DOHH2 (cell line): Measurements from ENCODE around the gene GALNT17.

Experiments
- H3F3A ChIP-seq: fragments of 200-600 bp; sonication (generic), shearing (Covaris generic); 2 replicates; pipeline ENCODE4 v1.6.0; 2016; ENCODE audit warnings: antibody characterized with exemption, mild to moderate bottlenecking; ENCODE audit not compliant: control insufficient read depth, insufficient read depth
- H3K27ac ChIP-seq: fragments of 200-600 bp; sonication (generic); 2 replicates; pipeline ENCODE4 v1.5.1; 2014; ENCODE audit warnings: low read depth, mild to moderate bottlenecking, low read length, moderate library complexity
- H3K27me3 ChIP-seq: fragments of 200-600 bp; sonication (generic); 2 replicates; pipeline ENCODE4 v1.6.1; 2014; ENCODE audit warnings: mild to moderate bottlenecking, low read length, mixed read lengths; ENCODE audit not compliant: control insufficient read depth
- H3K36me3 ChIP-seq: fragments of 200-600 bp; sonication (generic); 2 replicates; pipeline ENCODE4 v1.6.1; 2014; ENCODE audit warnings: mild to moderate bottlenecking, low read length, moderate library complexity, mixed read lengths; ENCODE audit not compliant: control insufficient read depth
- H3K4me1 ChIP-seq: fragments of 200-600 bp; sonication (generic); 2 replicates; pipeline ENCODE4 v1.6.1; 2014; ENCODE audit warnings: mild to moderate bottlenecking, low read length, mixed read lengths; ENCODE audit not compliant: control insufficient read depth
- H3K4me2 ChIP-seq: fragments of 200-600 bp; sonication (generic); 2 replicates; pipeline ENCODE4 v1.6.0; 2014; ENCODE audit warnings: mild to moderate bottlenecking, low read length, moderate library complexity
- H3K4me3 ChIP-seq: fragments of 200-600 bp; sonication (generic); 2 replicates; pipeline ENCODE4 v1.5.1; 2014; ENCODE audit warnings: mild to moderate bottlenecking, low read length, mixed read lengths
- H3K79me2 ChIP-seq: fragments of 200-600 bp; sonication (generic); 2 replicates; pipeline ENCODE4 v1.6.1; 2014; ENCODE audit warnings: mild to moderate bottlenecking, low read length, mixed read lengths; ENCODE audit not compliant: control insufficient read depth
- H3K9me2 ChIP-seq: fragments of 200-600 bp; sonication (generic); replicated peaks from 2 replicates; pipeline ENCODE4 v1.6.1; 2014; ENCODE audit warnings: mild to moderate bottlenecking, low read length, mixed read lengths; ENCODE audit not compliant: control insufficient read depth
- H3K9me3 ChIP-seq: fragments of 200-600 bp; sonication (generic); 2 replicates; pipeline ENCODE4 v1.6.1; 2014; ENCODE audit warnings: antibody characterized with exemption, low read length, mixed read lengths; ENCODE audit not compliant: control insufficient read depth, insufficient read depth
- H4K20me1 ChIP-seq: fragments of 200-600 bp; sonication (generic); 2 replicates; pipeline ENCODE4 v1.6.0; 2014; ENCODE audit warnings: low read depth, mild to moderate bottlenecking, antibody characterized with exemption, low read length, moderate library complexity; ENCODE audit not compliant: control insufficient read depth, insufficient read depth
- EZH2phosphoT487 ChIP-seq: fragments of 200-600 bp; sonication (generic); IDR thresholded peaks from 2 replicates; pipeline ENCODE4 v1.6.1; 2017; ENCODE audit warnings: borderline replicate concordance, mild to moderate bottlenecking, antibody characterized with exemption, low read length, moderate library complexity, mixed read lengths
- TF ChIP-seq, protein P1 (sequence below): fragments of 200-600 bp; sonication (generic); IDR thresholded peaks from one replicate; pipeline ENCODE4 v1.5.1; 2014; ENCODE audit warnings: antibody characterized with exemption, mild to moderate bottlenecking, low read depth, low read length; ENCODE audit not compliant: poor library complexity, severe bottlenecking

Gene GALNT17

DNA sequence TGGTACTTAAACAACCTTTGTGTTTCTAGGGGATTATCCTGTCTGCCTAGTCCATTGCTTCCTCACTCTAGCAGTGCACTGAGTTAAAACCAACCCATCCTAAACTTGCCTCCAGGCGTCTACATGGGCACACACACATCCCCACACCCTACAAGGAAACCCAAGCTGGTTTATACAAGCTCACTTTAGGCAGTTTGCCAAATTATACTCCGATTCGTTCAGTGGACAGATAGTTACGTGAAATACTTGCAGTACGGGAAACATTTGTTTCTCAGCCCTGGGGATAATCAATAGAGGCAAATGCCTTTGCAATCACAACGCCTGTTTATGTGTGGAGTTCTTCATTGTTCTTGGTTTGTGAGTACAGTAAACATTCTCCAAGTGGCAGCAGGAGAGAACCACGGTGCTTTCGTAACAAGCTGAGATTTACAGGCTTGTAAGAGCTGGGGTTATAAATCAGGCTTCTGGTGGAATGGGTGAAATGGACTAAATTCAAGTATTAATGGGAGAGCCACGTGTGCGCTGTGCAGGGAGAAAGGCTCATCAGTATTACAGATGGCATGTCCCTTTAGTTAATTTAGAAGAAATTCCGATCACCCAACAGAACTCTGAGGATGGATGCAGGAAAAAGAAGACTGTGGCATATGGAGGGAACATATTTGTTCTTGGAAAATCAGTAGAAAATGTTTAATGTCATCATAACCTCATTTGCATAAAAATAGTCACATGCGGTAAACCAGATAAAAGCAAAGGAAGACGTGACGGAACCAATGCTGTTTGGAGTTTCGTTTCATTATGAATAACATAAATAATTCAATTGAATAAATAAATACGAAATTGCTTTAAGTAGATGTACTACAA lies 217.1 kb downstream of the GALNT17 start:
- Histone ChIP-seq H3K27me3 (no peaks in the 10 kb centered on the region), H3K4me2 (no peak overlapping the region), H3K27ac (no peak overlapping the region), H3K9me2 (no peaks in the 10 kb centered on the region), H3K4me1 (no peaks in the 10 kb centered on the region), H3K36me3 (no peaks in the 10 kb centered on the region), H3K9me3 (no peaks in the 10 kb centered on the region), H3K79me2 (no peaks in the 10 kb centered on the region), H4K20me1 (no peaks in the 10 kb centered on the region), H3F3A (no peaks in the 10 kb centered on the region), H3K4me3 (no peak overlapping the region)
- TF ChIP-seq EZH2phosphoT487, result no peak
- TF ChIP-seq, protein P1, sequence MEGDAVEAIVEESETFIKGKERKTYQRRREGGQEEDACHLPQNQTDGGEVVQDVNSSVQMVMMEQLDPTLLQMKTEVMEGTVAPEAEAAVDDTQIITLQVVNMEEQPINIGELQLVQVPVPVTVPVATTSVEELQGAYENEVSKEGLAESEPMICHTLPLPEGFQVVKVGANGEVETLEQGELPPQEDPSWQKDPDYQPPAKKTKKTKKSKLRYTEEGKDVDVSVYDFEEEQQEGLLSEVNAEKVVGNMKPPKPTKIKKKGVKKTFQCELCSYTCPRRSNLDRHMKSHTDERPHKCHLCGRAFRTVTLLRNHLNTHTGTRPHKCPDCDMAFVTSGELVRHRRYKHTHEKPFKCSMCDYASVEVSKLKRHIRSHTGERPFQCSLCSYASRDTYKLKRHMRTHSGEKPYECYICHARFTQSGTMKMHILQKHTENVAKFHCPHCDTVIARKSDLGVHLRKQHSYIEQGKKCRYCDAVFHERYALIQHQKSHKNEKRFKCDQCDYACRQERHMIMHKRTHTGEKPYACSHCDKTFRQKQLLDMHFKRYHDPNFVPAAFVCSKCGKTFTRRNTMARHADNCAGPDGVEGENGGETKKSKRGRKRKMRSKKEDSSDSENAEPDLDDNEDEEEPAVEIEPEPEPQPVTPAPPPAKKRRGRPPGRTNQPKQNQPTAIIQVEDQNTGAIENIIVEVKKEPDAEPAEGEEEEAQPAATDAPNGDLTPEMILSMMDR, result no peak

DNA sequence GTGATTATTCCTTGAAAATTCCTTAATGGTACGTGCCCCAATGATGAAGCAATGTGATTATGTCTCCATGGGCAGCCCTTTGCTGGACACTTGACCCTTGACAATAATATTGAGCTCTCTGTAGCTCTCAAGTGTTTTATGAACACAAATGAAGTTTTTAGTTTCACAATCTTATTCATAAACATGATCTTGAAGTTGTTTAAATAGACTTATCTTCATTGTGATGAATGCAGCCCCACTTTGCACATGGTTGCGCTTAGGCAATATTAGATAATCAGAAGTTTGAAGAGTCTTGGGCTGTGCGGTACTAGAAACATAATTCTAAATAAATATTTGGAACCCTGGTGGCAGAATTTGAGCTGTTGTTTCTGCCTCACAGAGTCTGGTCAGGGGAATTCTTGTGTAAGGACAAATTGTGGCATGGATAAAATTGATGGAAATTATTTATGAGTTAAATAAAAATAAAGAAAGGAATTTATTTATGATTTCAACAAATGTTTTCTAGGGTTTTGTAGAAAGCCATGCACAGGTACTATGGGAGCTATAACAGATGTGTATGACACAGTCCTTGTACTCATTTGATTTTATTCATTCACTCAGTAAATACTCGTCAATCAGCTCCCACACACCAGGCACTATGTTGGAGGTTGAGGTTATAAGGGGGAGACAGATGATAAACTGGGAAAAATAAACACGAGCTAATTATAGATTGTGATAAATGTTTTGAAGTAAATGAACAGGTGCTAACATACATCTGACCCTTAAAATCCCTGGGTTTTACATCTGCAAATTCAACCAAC lies 217.9 kb downstream of the GALNT17 start:
- H3K4me3 ChIP-seq, result no peak overlapping the region
- no peaks in the 10 kb centered on the region for H3K4me1 ChIP-seq
- H3K9me3 ChIP-seq, result no peaks in the 10 kb centered on the region
- no peaks in the 10 kb centered on the region for H4K20me1 ChIP-seq
- H3K79me2 ChIP-seq, result no peaks in the 10 kb centered on the region
- no peaks in the 10 kb centered on the region for H3K27me3 ChIP-seq
- no peaks in the 10 kb centered on the region for H3F3A ChIP-seq
- TF ChIP-seq, protein P1, result no peak
- TF ChIP-seq EZH2phosphoT487, result no peak
- H3K36me3 ChIP-seq, result no peaks in the 10 kb centered on the region
- H3K27ac ChIP-seq, result no peak overlapping the region
- H3K9me2 ChIP-seq, result no peaks in the 10 kb centered on the region
- no peak overlapping the region for H3K4me2 ChIP-seq

DNA sequence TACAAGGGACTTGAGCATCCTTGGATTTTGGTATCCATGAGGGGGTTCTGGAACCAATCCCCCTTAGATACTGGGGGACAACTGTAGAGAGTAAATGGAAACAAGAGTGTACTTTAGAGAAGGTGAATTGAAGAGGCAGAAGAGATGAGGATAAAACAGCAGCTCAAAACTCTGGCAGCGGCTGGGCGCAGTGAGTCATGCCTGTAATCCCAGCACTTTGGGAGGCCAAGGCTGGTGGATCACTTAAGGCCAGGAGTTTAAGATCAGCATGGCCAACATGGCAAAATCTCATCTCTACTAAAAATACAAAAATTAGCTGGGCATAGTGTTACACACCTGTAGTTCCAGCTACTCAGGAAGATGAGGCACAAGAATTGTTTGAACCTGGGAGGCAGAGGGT lies 218.7 kb downstream of the GALNT17 start:
- Histone ChIP-seq H4K20me1 (no peaks in the 10 kb centered on the region), H3K36me3 (no peaks in the 10 kb centered on the region), H3K9me3 (no peaks in the 10 kb centered on the region), H3K27me3 (no peaks in the 10 kb centered on the region), H3K27ac (no peak overlapping the region), H3F3A (no peaks in the 10 kb centered on the region), H3K4me3 (no peak overlapping the region), H3K4me2 (no peak overlapping the region), H3K79me2 (no peaks in the 10 kb centered on the region), H3K4me1 (no peaks in the 10 kb centered on the region), H3K9me2 (no peaks in the 10 kb centered on the region)
- TF ChIP-seq, protein P1, result no peak
- TF ChIP-seq EZH2phosphoT487, result no peak
